ENCODE measurements around the gene NFKBIA. TPM values are rescaled to one million over a fixed set of nuclear protein-coding genes. Genes with fewer than 3 reads are reported as not detected.
A peak's percentile ranks its signal among the peaks of the same experiment; 100 is the strongest.
"Not testable (repeated sequence)": the region's sequence is repeated elsewhere in the genome, so short reads cannot be mapped to it uniquely, and the experiment has no call there.

Gene NFKBIA
- total RNA-seq, 1 experiment from 2014 or later: 97.9 TPM

GRCh38 chr14:35368583-35369392, 35.8 kb downstream of the NFKBIA start:
- no peak for DNase-seq (ENCODE audit: low read depth)

DNA sequence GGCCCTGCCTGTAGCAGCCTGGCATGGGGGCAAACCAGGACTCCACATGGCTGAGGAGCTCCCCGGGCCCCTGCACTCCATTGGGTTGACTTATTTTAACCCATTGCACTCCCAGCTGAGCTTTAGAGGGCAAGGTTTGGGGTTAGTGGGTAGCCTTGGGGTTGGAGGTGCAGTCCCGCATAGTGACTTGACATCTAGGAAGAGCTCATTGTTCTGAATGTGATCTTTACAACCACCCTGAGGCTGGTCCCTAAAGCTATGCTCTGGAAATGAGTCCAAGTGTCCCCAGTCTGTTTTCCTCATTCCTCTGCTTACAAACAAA, 36.4 kb downstream of the NFKBIA start:
- DNase-seq (ENCODE audit: low read depth): no peak

GRCh38 chr14:35367056-35367372, 37.5 kb downstream of the NFKBIA start:
- DNase-seq (ENCODE audit: low read depth): no peak

DNA sequence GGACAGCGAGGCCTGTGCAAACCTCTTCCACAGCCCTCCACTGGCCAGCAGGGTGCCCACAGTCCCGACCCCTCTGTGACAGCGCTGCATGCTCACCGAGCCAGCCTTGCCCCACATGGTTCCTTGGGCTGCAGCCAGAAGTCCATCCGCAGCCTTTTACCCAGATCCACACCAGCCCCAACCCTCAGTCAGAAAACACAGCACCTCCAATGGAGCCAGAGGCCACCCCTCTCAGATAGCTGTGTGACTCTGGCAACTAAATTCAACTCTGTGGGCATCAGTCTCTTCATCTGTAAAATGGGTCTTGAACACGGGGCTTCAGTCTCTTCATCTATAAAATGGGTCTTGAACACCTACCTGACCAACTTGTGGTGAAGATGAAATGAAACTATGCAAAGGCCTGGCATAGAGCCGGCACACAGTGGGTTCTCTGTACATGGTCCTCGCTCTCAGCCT, 38.0 kb downstream of the NFKBIA start:
- DNase-seq (ENCODE audit: low read depth): peak; percentile 50

DNA sequence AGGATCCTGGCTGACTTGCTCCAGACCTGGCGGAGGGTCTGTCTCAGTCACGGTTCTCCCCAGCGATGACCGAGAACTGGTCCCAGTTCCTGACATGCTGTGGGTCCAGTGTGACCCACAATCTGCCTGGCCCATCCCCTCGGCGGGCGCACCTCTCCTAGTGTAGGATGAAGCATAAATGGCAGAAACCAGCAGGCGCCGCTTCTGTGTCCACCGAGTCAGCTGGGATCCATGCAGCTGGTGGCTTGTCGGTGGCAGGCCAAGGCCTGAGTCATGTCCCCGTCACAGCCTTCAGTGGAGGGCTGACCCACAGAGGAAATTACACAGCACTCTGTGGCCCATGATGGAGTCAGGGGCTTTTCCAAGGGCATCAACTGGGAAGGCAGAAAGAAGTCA, 38.5 kb downstream of the NFKBIA start:
- peak; percentile 84 for DNase-seq (ENCODE audit: low read depth)

DNA sequence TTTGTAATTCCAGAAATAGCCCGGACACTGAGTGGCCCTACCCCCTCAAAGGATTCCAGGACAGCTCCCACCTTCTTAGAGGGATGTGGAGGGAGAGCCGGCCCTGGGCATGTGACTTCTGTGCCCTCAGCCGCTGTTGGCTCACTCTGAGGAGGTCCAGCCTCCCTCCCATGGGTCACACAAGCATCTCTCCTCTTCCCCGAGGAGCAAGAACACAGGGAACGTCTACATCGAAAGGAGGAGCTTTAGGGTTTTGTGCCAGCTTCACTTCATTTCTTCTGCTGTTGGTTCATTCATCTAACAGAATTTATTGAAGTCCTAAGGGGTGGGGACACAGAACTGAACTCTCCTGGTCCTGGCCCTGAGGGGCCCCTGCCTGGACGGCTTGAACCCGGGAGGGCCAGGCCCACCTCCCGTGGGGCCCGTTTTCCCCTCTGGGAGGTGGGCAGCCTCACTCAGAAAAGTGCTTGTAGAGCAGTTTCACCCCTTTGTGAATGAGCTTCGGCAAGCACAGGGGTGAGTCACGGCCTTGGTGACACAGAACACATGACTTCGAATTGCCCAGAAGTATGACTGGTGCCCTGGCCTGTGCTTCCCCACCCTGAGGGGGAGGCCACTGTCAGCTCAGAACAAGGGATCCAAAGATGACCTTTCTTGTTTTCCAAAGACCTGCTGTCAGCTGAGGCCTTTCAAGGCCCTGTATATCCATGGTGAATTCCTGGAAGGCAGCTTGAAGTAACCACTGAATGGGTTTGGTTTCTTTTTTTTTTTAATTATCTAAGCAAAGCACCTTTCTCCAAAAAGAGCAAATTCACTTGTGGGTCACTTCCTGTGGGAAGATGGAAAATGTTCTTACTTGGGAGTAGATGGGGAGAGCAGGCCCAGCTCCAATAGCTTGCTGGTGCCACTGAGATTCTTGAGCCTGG, 39.2 kb downstream of the NFKBIA start:
- peak; percentile 93 for DNase-seq (ENCODE audit: low read depth)

- no peak for DNase-seq (ENCODE audit: low read depth)
These were observed 41.6 kb downstream of the NFKBIA start for GRCh38 chr14:35362911-35363374.

DNA sequence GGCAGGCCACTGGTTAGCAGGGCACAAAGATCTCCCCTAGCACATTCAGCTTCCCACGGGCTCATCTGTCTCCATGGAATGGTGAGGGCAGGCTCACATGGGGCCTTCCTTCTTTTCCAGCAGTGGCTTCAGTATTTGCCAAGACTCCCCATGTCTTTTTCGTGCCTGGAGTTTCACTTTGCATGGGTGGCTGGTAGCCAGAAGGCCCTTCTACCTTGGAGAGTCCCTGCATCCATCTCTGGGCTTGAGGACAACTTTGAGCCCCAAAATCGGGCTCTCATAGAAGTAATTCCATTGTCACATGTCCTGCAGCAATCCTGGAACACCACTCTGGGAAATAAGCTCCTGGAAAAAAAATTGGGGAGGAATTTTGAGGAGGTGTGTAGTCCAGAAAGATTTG, 42.1 kb downstream of the NFKBIA start:
- DNase-seq (ENCODE audit: low read depth): no peak

- DNase-seq (ENCODE audit: low read depth): no peak
These were observed 43.4 kb downstream of the NFKBIA start for GRCh38 chr14:35361141-35361480.

GRCh38 chr14:35359655-35360054, 44.9 kb downstream of the NFKBIA start:
- not testable (repeated sequence) for DNase-seq (ENCODE audit: low read depth)

- no peak for DNase-seq (ENCODE audit: low read depth)
These were observed 48.3 kb downstream of the NFKBIA start for GRCh38 chr14:35355981-35356841.

DNA sequence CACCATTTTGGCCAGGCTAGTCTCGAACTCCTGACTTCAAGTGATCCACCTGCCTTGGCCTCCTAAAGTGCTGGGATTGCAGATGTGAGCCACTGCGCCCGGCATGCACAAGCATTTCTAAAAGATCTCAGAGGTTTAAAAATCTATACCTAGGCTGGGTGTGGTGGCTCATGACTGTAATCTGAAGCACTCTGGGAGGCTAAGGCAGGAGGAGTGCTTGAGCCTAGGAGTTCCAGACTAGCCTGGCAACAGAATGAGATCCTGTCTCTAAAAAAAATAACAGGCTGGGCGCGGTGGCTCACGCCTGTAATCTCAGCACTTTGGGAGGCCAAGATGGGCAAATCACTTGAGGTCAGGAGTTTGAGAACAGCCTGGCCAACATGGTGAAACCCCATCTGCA, 49.3 kb downstream of the NFKBIA start:
- not testable (repeated sequence) for DNase-seq (ENCODE audit: low read depth)

- no peak for DNase-seq (ENCODE audit: low read depth)
These were observed 51.0 kb downstream of the NFKBIA start for GRCh38 chr14:35353409-35354172.

- DNase-seq (ENCODE audit: low read depth): no peak
These were observed 52.0 kb downstream of the NFKBIA start for GRCh38 chr14:35352274-35353233.

DNA sequence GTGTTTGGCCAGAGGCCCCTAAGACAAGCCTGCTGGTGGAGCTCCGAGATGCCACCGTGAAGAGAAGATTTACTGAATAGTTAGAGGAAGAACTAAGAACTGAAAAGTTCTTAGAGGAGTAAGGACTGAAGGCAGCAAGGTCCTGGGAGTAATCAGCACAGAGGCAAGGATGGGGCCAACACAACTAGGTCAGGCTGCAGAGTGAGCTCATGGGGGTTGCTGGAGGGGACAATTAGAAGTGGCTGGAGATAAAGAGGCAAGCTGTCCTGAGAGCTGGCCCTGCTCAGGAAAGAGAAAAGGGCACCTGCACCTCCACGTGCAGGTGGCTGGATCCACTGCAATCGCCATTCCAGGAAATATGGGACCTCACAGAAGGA, 52.7 kb downstream of the NFKBIA start:
- no peak for DNase-seq (ENCODE audit: low read depth)

Other genes with a start within 250 kb of the NFKBIA start
- gene PSMA6, start 112.4 kb downstream of the NFKBIA start, total RNA-seq (2014; rRNA removed; shearing (Covaris generic)): 371 and 402 TPM in 2 replicates
- not detected in 2 replicates for gene INSM2, start 129.4 kb upstream of the NFKBIA start, total RNA-seq (2014; rRNA removed; shearing (Covaris generic))

All from RPMI7951 (cell line).